NB4 (cell line): Measurements from ENCODE around the gene RGS6.

Source experiments
- DNase-seq: peaks from one replicate; pipeline ENCODE4 v3.0.0; 2010; ENCODE audit warnings: low read depth
- H3K4me3 ChIP-seq: one replicate; pipeline ENCODE4 v1.5.1; 2011; ENCODE audit warnings: mild to moderate bottlenecking, low read depth, low read length, moderate library complexity
- CTCF ChIP-seq: IDR thresholded peaks from one replicate; pipeline ENCODE4 v1.5.1; 2012; ENCODE audit warnings: low read depth, low read length
- MAX ChIP-seq: IDR thresholded peaks from 2 replicates; pipeline ENCODE4 v1.6.1; 2011; ENCODE audit warnings: low read depth, low read length
- MYC ChIP-seq: IDR thresholded peaks from 2 replicates; pipeline ENCODE4 v1.6.1; 2011; ENCODE audit warnings: low read depth, low read length
- POLR2A ChIP-seq: IDR thresholded peaks from 2 replicates; pipeline ENCODE4 v1.6.1; 2011; ENCODE audit warnings: mild to moderate bottlenecking; ENCODE audit not compliant: insufficient read length; ENCODE audit errors: extremely low read depth

Gene RGS6

GRCh38 chr14:72164420-72165228 is 232.4 kb downstream of the RGS6 start:
- no peak overlapping the region for H3K4me3 ChIP-seq
- no peak for DNase-seq
- TF ChIP-seq POLR2A = no peak

- no peak for DNase-seq
- no peak for TF ChIP-seq CTCF
- TF ChIP-seq POLR2A = no peak
- no peak for TF ChIP-seq MYC
- no peak for TF ChIP-seq MAX
- no peak overlapping the region for H3K4me3 ChIP-seq
Observed at GRCh38 chr14:72165229-72165698, 233.0 kb downstream of the RGS6 start.

- no peak overlapping the region for H3K4me3 ChIP-seq
- peak; percentile 34; the same call in 1 of the 2 replicates for TF ChIP-seq MAX
- TF ChIP-seq MYC = no peak
- no peak for DNase-seq
Observed at GRCh38 chr14:72169521-72169920, 237.3 kb downstream of the RGS6 start.

- H3K4me3 ChIP-seq = no peak overlapping the region
- TF ChIP-seq POLR2A (no peak), CTCF (no peak), MYC (no peak), MAX (no peak)
- DNase-seq = no peak
Observed at GRCh38 chr14:72172049-72172448, 239.8 kb downstream of the RGS6 start.

GRCh38 chr14:72172597-72172996 is 240.4 kb downstream of the RGS6 start:
- no peak overlapping the region for H3K4me3 ChIP-seq
- TF ChIP-seq POLR2A = no peak
- no peak for DNase-seq

GRCh38 chr14:72173038-72173720 is 240.9 kb downstream of the RGS6 start:
- no peak overlapping the region for H3K4me3 ChIP-seq
- TF ChIP-seq MAX = no peak
- TF ChIP-seq POLR2A = no peak
- no peak for TF ChIP-seq CTCF
- no peak for TF ChIP-seq MYC
- no peak for DNase-seq

- TF ChIP-seq CTCF (no peak), POLR2A (no peak), MAX (no peak), MYC (no peak)
- no peak overlapping the region for H3K4me3 ChIP-seq
- DNase-seq = no peak
Observed at GRCh38 chr14:72177251-72177650, 245.0 kb downstream of the RGS6 start.
